Neural cell (in vitro differentiated cells): Measurements from ENCODE around the gene SNPH. TPM values are rescaled to one million over a fixed set of nuclear protein-coding genes. Genes with fewer than 3 reads are reported as not detected.

ENCODE experiments used
- H2AFZ ChIP-seq: fragments of 200-600, 300-800 bp; sonication (generic), shearing (Covaris generic); 2 replicates; pipeline ENCODE4 v1.6.0; 2014; ENCODE audit warnings: low read depth, mild to moderate bottlenecking, antibody characterized with exemption, low read length, moderate library complexity
- H3F3A ChIP-seq: fragments of 200-600 bp; shearing (Covaris generic); 2 replicates; pipeline ENCODE4 v1.6.1; 2016; ENCODE audit warnings: mild to moderate bottlenecking, moderate library complexity, mixed read lengths, antibody characterized with exemption, low read length; ENCODE audit not compliant: insufficient read depth, poor library complexity, severe bottlenecking
- H3K27ac ChIP-seq: fragments of 200-600, 300-800 bp; sonication (generic), shearing (Covaris generic); 2 replicates; pipeline ENCODE4 v1.5.1; 2014; ENCODE audit warnings: mild to moderate bottlenecking, low read length, moderate library complexity
- H3K27me3 ChIP-seq: fragments of 300-800, 200-600 bp; sonication (generic), shearing (Covaris generic); 2 replicates; pipeline ENCODE4 v1.6.0; 2014; ENCODE audit warnings: mild to moderate bottlenecking, low read depth, low read length, moderate library complexity; ENCODE audit not compliant: insufficient read depth
- H3K36me3 ChIP-seq: fragments of 300-800, 200-600 bp; sonication (generic), shearing (Covaris generic); 2 replicates; pipeline ENCODE4 v1.5.1; 2014; ENCODE audit warnings: mild to moderate bottlenecking, antibody characterized with exemption, low read length, moderate library complexity; ENCODE audit not compliant: insufficient read depth
- H3K4me2 ChIP-seq: fragments of 300-800, 200-600 bp; sonication (generic), shearing (Covaris generic); 2 replicates; pipeline ENCODE4 v1.6.0; 2014; ENCODE audit warnings: mild to moderate bottlenecking, low read length
- H3K4me3 ChIP-seq: fragments of 300-800, 200-600 bp; sonication (generic), shearing (Covaris generic); 2 replicates; pipeline ENCODE4 v1.5.1; 2014; ENCODE audit warnings: mild to moderate bottlenecking, low read length, moderate library complexity
- H3K79me2 ChIP-seq: fragments of 200-600 bp; shearing (Covaris generic); replicated peaks from 2 replicates; pipeline ENCODE4 v1.6.0; 2014; ENCODE audit warnings: mild to moderate bottlenecking, low read length, moderate library complexity; ENCODE audit not compliant: insufficient read depth
- H3K9ac ChIP-seq: fragments of 300-800, 200-600 bp; sonication (generic), shearing (Covaris generic); 2 replicates; pipeline ENCODE4 v1.6.1; 2016; ENCODE audit warnings: mild to moderate bottlenecking, low read length, mixed read lengths
- H3K9me2 ChIP-seq: fragments of 200-600 bp; shearing (Covaris generic); 2 replicates; pipeline ENCODE4 v1.6.1; 2016; ENCODE audit warnings: mild to moderate bottlenecking, low read length, mixed read lengths; ENCODE audit not compliant: insufficient read depth
- H3K9me3 ChIP-seq: fragments of 200-600, 300-800 bp; sonication (generic), shearing (Covaris generic); 2 replicates; pipeline ENCODE4 v1.6.1; 2016; ENCODE audit warnings: mild to moderate bottlenecking, mixed run types, low read length, moderate library complexity, mixed read lengths
- H4K20me1 ChIP-seq: fragments of 200-600 bp; shearing (Covaris generic); 2 replicates; pipeline ENCODE4 v1.6.1; 2016; ENCODE audit warnings: mild to moderate bottlenecking, mixed run types; ENCODE audit not compliant: insufficient read depth
- EP300 ChIP-seq: fragments of 450-650 bp; conservative IDR thresholded peaks from 2 replicates; pipeline ENCODE4 v1.6.1; 2014; ENCODE audit warnings: antibody characterized with exemption, mild to moderate bottlenecking, moderate library complexity; ENCODE audit not compliant: poor library complexity, severe bottlenecking
- EZH2 ChIP-seq: fragments of 200-600, 300-800 bp; shearing (Covaris generic), sonication (generic); IDR thresholded peaks from 2 replicates; pipeline ENCODE4 v1.6.1; 2014; ENCODE audit warnings: antibody characterized with exemption, low read length, borderline replicate concordance, mild to moderate bottlenecking; ENCODE audit not compliant: insufficient read depth, poor library complexity, severe bottlenecking
- MXI1 ChIP-seq: fragments of 450-650 bp; conservative IDR thresholded peaks from 2 replicates; pipeline ENCODE4 v1.6.1; 2014; ENCODE audit warnings: antibody characterized with exemption, mild to moderate bottlenecking; ENCODE audit not compliant: poor library complexity, severe bottlenecking
- POLR2AphosphoS5 ChIP-seq: IDR thresholded peaks from 2 replicates; pipeline ENCODE4 v1.6.1; 2012
- RAD21 ChIP-seq: fragments of 450-650 bp; conservative IDR thresholded peaks from 2 replicates; pipeline ENCODE4 v1.6.1; 2014; ENCODE audit warnings: antibody characterized with exemption, mild to moderate bottlenecking, moderate library complexity
- SMC3 ChIP-seq: fragments of 450-650 bp; conservative IDR thresholded peaks from 2 replicates; pipeline ENCODE4 v1.6.1; 2014; ENCODE audit warnings: antibody characterized with exemption, mild to moderate bottlenecking, moderate library complexity; ENCODE audit not compliant: poor library complexity
- TAF1 ChIP-seq: IDR thresholded peaks from 2 replicates; pipeline ENCODE4 v1.6.1; 2012; ENCODE audit warnings: low read depth
- polyA plus RNA-seq: library from polyadenylated mRNA; depleted of rRNA; stranded (reverse); fragments of >200 nt; gene quantifications from 2 replicates; pipeline ENCODE4 v1.2.3, GENCODE V29; 2014
- TF ChIP-seq, protein P1 (sequence below): fragments of 450-650 bp; IDR thresholded peaks from 2 replicates; pipeline ENCODE4 v1.5.1; 2014; ENCODE audit warnings: antibody characterized with exemption, mild to moderate bottlenecking, moderate library complexity; ENCODE audit not compliant: poor library complexity, severe bottlenecking
- TF ChIP-seq, protein P2 (sequence below): IDR thresholded peaks from 2 replicates; pipeline ENCODE4 v1.6.1; 2012; ENCODE audit warnings: borderline replicate concordance

Gene SNPH
- polyA plus RNA-seq, 1 donor from 2014 or later, result 25.6 TPM

DNA sequence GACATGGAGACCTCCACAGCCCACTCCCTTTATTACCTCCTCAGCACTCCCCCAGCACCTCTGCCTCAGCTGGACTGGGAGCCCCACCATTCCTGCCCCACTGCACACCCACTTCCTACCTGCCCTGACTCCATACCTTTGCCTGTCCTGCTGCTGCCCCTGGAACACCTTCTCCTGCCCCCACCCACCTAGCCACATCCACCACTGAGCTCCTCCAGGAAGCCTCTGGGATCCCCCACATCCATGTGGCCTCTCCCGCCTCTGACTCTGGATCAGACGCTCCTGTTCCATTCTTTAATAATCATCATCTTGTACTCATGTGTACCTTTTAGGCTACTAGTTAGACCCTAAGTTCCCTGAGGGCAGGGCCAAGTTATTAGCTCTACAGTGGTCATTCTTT, 65.0 kb downstream of the SNPH start:
- no peak for TF ChIP-seq RAD21
- no peak for TF ChIP-seq MXI1
- TF ChIP-seq TAF1, result no peak
- no peak for TF ChIP-seq EZH2
- TF ChIP-seq EP300, result no peak
- TF ChIP-seq, protein P1, sequence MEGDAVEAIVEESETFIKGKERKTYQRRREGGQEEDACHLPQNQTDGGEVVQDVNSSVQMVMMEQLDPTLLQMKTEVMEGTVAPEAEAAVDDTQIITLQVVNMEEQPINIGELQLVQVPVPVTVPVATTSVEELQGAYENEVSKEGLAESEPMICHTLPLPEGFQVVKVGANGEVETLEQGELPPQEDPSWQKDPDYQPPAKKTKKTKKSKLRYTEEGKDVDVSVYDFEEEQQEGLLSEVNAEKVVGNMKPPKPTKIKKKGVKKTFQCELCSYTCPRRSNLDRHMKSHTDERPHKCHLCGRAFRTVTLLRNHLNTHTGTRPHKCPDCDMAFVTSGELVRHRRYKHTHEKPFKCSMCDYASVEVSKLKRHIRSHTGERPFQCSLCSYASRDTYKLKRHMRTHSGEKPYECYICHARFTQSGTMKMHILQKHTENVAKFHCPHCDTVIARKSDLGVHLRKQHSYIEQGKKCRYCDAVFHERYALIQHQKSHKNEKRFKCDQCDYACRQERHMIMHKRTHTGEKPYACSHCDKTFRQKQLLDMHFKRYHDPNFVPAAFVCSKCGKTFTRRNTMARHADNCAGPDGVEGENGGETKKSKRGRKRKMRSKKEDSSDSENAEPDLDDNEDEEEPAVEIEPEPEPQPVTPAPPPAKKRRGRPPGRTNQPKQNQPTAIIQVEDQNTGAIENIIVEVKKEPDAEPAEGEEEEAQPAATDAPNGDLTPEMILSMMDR, result no peak
- no peaks in the 10 kb centered on the region for H3K9me2 ChIP-seq
- no peak overlapping the region for H2AFZ ChIP-seq
- no peak overlapping the region for H3K4me3 ChIP-seq
- H3K4me2 ChIP-seq, result no peak overlapping the region
- H3K9ac ChIP-seq, result no peak overlapping the region
- H3K9me3 ChIP-seq, result no peaks in the 10 kb centered on the region
- no peaks in the 10 kb centered on the region for H3K27me3 ChIP-seq
- H3K79me2 ChIP-seq, result peaks cover 17% of the 10 kb centered on the region
- no peaks in the 10 kb centered on the region for H4K20me1 ChIP-seq
- no peaks in the 10 kb centered on the region for H3F3A ChIP-seq
- no peak overlapping the region for H3K27ac ChIP-seq
- H3K36me3 ChIP-seq, result no peaks in the 10 kb centered on the region

DNA sequence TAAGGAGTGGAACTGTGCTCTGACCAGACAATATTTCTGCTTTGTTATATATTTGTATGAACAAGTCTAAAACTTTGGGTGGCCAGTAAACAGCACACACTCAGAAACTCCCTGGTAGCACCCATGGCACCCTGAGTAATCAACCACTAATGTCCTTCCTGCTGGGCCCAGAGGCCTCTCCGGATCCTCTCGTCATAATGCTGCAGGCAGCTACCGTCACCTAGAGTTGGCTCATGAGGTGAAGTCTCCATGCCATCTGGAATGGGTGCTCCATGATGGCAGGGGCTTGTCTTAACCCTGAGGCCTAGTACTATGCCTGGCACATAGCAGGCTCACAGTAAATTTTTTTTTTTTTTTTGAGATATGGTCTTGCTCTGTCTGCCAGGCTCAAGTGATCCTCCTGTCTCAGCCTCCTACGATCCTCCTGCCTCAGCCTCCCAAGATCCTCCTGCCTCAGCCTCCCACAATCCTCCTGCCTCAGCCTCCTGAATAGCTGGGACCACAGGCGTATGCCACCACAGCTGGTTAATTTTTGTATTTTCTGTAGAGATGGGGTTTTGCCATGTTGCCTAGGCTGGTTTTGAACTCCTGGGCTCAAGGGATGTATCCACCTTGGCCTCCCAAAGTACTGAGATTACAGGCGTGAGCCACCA, 65.8 kb downstream of the SNPH start:
- Histone ChIP-seq H3K9me3 (no peaks in the 10 kb centered on the region), H3K4me3 (no peak overlapping the region), H3K9ac (no peak overlapping the region), H3K79me2 (peaks cover 9% of the 10 kb centered on the region), H3K36me3 (no peaks in the 10 kb centered on the region), H3K27me3 (no peaks in the 10 kb centered on the region), H3K27ac (no peak overlapping the region), H3K4me2 (no peak overlapping the region), H3K9me2 (no peaks in the 10 kb centered on the region), H2AFZ (no peak overlapping the region), H4K20me1 (no peaks in the 10 kb centered on the region), H3F3A (no peaks in the 10 kb centered on the region)
- TF ChIP-seq RAD21 (no peak), EZH2 (no peak), MXI1 (no peak), TAF1 (no peak), POLR2AphosphoS5 (no peak), EP300 (no peak), SMC3 (no peak)
- TF ChIP-seq, protein P2, sequence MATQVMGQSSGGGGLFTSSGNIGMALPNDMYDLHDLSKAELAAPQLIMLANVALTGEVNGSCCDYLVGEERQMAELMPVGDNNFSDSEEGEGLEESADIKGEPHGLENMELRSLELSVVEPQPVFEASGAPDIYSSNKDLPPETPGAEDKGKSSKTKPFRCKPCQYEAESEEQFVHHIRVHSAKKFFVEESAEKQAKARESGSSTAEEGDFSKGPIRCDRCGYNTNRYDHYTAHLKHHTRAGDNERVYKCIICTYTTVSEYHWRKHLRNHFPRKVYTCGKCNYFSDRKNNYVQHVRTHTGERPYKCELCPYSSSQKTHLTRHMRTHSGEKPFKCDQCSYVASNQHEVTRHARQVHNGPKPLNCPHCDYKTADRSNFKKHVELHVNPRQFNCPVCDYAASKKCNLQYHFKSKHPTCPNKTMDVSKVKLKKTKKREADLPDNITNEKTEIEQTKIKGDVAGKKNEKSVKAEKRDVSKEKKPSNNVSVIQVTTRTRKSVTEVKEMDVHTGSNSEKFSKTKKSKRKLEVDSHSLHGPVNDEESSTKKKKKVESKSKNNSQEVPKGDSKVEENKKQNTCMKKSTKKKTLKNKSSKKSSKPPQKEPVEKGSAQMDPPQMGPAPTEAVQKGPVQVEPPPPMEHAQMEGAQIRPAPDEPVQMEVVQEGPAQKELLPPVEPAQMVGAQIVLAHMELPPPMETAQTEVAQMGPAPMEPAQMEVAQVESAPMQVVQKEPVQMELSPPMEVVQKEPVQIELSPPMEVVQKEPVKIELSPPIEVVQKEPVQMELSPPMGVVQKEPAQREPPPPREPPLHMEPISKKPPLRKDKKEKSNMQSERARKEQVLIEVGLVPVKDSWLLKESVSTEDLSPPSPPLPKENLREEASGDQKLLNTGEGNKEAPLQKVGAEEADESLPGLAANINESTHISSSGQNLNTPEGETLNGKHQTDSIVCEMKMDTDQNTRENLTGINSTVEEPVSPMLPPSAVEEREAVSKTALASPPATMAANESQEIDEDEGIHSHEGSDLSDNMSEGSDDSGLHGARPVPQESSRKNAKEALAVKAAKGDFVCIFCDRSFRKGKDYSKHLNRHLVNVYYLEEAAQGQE, result no peak
- TF ChIP-seq, protein P1, result no peak
